ENCODE data around the gene CATSPER3.

DNA sequence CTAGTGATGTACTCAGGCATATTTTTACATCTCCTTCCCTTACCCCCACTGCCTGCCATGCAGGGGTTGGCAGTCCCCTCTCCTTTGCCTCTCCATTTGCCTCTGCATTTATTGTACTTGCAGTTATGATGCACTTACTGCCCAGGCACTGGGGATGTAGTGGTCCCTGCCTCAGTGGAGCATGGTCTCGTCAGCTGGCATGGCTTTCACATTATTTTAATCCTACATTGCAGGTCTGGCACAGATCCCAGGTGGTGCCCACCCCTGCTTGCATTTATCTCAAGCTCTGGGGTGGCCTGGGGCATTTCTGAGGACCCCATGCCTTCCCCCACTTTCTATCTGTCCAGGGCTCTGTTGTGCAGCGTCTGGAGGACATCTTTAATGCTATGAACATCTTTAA lies 89.5 kb downstream of the CATSPER3 start:
- TF ChIP-seq CTCF (conservative IDR thresholded peaks at IDR 0.05; ENCODE audit: low read length) (no peak), EZH2phosphoT487 (IDR thresholded peaks at IDR 0.05; ENCODE audit: borderline replicate concordance) (no peak)

Data from Loucy (cell line).